HG02763 (cell line): ENCODE data around the gene ING1.
"Not testable (repeated sequence)": the region's sequence is repeated elsewhere in the genome, so short reads cannot be mapped to it uniquely, and the experiment has no call there.

Source experiments
- ATAC-seq: cut with Tn5 transposase; IDR thresholded peaks from one replicate; pipeline ENCODE4 v1.9.1; 2021; ENCODE audit warnings: mild to moderate bottlenecking, moderate library complexity; ENCODE audit not compliant: unreplicated experiment

The ING1 gene

GRCh38 chr13:110714797-110715394, 1.4 kb downstream of the ING1 start:
- ATAC-seq = no peak

- peak; percentile 49 for ATAC-seq
These were observed 2.1 kb downstream of the ING1 start for GRCh38 chr13:110715395-110716246.

- ATAC-seq = no peak
These were observed 2.7 kb downstream of the ING1 start for GRCh38 chr13:110716247-110716515.

GRCh38 chr13:110719036-110719710, 5.7 kb downstream of the ING1 start:
- no peak for ATAC-seq

GRCh38 chr13:110722971-110723370, 9.5 kb downstream of the ING1 start:
- no peak for ATAC-seq

DNA sequence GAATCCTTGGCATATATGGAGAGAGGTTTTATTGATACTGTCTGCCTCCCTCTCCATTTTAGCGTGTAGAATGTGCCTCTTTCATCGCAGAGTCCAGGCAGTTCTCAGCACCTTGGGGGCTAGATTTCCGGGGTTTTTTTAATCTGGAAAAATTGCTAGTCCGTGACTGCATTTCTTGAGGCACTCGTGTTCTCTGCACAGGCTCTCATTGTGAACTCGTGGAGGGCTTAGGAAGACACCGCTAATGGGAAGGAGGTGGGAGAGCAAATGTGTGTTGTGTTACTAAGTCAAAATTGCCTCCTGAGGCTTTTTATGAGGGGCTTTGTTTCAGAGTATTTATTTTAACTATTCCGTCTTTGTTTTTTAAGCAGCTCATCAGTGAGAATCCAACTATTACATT, 10.1 kb downstream of the ING1 start:
- ATAC-seq = no peak

DNA sequence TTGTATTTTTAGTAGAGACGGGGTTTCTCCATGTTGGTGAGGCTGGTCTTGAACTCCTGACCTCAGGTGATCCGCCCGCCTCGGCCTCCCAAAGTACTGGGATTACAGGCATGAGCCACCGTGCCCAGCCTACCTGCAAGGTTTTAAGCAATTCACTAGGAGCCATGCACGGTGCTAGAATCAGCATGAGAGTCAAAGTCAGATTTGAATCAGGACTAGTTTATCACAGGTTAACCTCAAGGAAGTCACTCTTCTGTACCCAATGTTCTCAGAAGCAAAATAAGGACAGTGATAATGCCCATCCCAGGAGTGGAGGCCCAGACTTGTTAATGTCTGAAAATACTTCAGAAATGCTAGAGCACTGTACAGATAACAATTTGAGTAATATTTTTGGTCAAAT, 12.7 kb downstream of the ING1 start:
- not testable (repeated sequence) for ATAC-seq

DNA sequence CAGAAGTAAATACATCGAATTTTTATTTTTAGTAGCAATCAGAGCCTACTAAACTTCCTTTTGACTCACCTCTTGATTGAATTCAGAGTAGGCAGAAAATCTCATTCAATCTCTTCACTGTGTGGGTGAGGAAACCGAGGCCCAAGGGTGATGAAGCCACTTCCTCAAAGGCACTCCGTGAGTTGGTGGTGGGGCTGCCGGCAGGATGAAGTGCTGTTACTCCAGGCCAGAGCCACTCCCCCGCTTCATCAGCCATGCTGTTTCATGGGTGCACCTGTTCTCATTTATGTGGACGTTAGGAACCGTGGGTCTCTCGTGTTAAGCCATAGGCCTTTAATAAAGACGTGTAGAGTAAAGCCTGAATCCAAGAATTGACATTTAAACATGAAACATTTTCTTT, 13.2 kb downstream of the ING1 start:
- ATAC-seq = no peak

GRCh38 chr13:110731072-110731471, 17.6 kb downstream of the ING1 start:
- ATAC-seq = no peak

DNA sequence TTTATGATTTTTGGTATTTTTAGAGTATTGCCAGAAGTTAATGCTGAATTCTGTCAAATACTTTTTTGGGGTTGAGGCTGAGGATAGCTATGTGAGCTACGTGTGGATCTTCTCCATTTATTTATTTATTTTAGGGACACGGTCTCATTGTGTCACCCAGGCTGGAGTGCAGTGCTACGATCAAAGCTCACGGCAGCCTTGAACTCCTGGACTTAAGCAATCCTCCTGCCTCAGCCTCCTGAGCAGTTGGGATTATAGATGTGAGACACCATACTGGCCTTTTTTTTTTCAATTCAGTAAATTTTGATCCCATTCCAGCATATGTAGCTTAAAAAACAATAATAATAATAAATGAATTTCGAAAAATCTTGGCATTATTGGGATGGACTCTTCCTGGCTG, 21.1 kb downstream of the ING1 start:
- no peak for ATAC-seq

DNA sequence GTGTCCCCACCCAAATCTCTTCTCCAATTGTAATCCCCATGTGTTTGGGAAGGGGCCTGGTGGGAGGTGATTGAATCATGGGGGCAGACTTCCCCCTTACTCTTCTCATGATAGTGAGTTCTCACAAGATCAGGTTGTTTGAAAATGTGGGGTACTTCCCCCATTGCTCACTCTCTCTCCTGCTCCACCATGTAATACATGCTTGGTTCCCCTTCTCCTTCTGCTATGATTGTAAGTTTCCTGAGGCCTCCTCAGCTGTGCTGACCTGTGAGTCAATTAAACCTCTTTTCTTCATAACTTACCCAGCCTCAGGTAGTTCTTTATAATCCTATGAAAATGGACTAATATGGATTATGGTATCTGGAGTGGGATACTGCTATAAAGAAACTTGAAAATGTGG, 24.1 kb downstream of the ING1 start:
- no peak for ATAC-seq

- no peak for ATAC-seq
These were observed 30.2 kb downstream of the ING1 start for GRCh38 chr13:110743687-110744086.

DNA sequence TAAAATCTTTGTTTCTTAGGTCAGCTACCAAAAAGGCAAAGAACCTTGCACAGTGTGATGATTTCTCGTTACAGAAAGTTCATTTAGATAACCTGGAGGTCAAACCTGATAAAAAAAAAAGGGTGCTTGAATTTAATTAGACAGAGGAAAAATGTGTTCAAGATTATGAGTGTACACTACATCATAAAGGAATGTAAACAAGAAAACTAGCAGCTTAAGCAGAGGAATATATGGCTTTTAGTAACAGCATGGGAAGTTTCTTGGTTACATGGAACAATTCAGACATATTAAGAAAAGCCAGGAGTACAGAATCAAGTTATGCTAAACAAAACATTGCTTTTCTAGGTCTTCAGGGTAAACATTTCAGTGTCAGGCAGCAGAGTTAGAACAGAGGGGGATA, 32.9 kb downstream of the ING1 start:
- ATAC-seq = no peak

GRCh38 chr13:110748271-110748670, 34.8 kb downstream of the ING1 start:
- ATAC-seq = no peak

DNA sequence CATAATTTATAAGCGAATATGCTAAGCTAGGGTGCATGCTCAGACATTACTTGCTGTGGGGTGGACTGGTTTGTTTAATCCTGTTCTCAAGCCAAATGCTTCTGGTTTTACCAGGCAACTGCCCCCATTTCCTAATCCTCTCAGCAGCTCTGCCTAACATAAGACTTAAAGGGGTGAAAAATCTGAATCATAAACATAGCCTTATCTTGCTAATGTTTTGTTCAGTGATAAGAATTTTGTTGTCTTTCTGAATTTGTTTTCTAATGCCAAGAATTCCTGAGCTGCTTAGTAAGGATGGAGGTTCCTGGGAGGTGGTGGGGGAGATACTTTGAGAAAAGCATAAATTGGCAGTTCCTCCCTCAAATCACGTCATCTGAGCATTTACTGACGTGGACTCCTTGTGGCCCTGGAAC, 42.7 kb downstream of the ING1 start:
- no peak for ATAC-seq

- ATAC-seq = no peak
These were observed 43.8 kb downstream of the ING1 start for GRCh38 chr13:110757296-110757695.

DNA sequence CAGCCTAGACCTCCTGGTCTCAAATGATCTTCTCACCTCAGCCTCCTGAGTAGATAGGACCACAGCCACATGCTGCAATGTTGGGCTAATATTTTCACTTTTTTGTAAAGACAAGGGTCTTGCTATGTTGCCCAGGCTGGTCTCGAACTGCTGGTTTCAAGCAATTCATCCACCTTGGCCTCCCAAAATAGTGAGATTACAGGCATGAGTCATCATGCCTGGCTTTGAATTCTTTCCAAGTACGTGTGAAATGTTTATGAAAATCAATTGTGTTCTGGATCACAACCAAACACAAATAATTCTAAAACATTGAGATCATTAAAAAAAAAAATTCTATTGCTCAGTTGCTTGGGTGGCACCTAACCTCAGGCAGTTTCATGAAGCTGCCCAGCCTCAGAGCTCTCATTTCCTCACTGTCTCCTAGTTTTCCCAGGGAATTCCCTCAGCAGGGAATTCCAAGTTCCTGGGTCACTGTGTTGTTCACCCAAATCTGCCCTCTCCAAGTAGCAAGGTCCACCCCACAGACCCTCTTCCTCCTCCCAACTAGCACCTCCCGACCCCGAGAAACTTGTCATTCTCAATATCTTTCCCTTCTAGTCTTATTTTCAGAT, 44.8 kb downstream of the ING1 start:
- no peak for ATAC-seq

GRCh38 chr13:110759710-110760109, 46.2 kb downstream of the ING1 start:
- ATAC-seq = no peak

DNA sequence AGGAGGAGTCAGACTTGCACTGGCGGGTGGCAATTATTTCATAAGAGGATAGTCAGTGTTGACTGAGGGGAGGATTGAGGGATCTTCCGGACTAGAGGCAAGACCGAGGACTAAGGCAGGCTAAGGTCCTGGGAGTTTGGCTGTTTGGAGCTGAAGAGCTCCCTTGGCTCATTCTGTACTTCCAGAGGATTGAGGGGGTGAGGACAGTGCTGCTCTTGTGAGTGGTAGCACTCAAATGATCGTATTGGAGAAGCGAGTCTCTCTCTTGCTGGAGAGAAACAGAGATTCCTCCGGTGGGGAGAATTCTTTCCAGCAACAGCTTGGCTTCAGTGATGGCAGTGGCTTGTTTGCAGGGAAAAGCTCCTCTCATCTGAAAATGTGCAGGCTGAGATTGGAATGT, 47.1 kb downstream of the ING1 start:
- no peak for ATAC-seq

DNA sequence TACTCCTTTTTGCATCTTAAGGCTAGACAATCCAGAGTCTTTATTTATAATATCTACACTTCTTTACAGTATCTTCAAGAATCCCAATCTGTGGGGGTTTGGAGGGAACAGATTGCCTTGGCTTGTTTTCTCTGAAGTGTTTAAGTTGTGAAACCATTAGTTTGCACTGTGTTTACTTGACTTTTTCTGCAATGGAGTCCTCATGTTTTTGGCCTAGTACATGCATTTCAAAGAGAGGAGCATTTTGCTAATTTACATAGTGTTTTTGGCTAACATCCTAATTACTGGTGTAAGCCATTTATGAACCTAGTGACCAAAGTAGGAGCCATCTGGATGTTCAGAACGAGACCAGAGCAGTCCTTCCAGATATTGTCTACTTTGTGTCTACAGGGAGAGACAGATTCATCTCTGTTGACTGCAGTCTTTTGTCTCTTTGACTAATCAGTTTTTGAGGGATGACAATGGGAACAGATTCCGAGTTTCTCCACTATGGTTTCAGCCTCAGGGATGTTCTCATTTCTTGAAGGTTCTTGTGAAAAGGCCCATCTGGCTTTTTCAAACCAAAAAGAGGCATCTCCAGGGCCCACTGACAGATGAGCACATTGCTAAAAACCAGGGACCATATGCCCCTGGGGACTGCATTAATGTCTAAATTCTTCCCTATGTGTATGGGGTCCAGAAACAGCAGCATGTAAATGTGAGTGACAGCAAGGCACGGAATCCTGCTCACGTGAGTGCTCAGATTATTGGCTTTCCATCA, 53.4 kb downstream of the ING1 start:
- ATAC-seq = no peak

DNA sequence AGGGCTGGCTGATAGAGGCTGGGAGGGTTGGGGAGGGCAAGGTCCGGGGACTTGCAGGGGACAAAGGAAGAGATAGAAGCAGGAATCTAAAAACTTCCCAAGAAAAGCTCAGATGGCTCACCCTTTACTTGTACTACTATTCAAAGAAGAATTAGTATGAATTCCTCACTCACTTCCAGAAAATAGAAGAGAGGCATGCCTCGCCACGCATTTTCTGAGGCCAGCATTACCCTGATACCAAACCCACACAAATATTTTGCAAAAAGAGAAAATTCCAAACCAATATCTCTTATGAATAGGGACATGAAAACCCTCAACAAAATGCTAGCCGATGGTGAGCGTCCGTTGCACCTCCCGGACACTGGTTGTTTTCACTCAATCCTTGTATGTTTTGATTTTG, 54.0 kb downstream of the ING1 start:
- no peak for ATAC-seq
